ENCODE measurements around the gene F2RL2. TPM values are rescaled to one million over a fixed set of nuclear protein-coding genes. Genes with fewer than 3 reads are reported as not detected.
"Not testable (repeated sequence)": the region's sequence is repeated elsewhere in the genome, so short reads cannot be mapped to it uniquely, and the experiment has no call there.

F2RL2 gene
- total RNA-seq, 1 experiment from 2014 or later, result 24.2 TPM

DNA sequence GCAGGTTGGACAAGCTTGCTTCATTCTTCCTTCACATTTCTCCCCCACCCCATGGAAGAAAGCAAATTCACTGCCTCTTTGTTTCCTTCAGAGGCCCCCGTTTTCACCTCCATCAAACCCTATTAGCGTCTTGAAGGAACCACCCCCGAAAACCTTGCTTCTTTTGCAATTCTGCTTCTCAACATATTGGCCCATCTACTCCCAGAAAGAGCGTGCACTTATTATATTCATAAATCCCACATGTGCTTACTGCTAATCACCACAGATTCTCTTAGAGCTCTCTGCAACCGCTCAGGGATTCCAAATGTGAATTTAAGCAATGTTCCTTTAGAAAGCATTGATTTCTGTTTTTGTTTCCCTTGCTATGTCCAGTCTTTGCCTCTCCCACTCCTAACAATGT, 1.1 kb downstream of the F2RL2 start:
- DNase-seq (ENCODE audit: low read depth), result no peak

DNA sequence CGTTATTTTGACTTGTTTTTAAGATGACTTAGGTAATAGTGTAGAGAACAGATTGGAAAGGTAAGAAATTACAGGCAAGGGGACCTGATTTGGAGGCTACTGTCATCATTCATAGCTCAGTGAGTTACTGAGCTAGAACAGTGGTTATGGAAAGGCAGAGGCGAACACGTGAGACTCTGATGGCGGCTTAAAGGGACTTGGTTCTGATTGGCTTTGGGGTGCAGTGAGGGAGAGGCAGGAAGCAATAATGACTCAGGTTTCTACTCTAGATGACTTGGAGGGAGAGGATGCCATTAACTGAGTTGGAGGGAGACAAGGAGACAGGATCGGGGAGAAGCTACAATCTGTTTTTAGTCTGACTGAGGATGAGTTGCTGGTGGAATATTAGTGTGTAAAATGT, 3.0 kb downstream of the F2RL2 start:
- DNase-seq (ENCODE audit: low read depth), result peak; percentile 17

DNA sequence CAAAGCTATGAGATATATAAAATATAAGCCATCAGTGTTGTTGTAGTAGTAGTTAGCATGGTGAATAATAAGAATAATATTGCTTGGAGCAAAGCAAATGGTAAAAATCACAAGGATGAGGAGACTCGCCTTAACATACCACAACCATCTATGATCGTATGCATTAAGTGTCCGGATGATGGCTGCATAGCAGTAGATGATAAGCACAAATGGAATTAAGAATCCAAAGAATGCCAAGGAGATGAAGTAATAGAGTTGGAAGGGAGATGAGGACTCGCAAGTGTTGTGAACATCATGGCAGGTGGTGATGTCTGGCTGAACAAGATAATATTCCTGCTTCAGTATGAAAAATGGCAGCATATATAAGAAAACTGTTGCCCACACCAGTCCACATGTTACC, 5.5 kb downstream of the F2RL2 start:
- no peak for DNase-seq (ENCODE audit: low read depth)

DNA sequence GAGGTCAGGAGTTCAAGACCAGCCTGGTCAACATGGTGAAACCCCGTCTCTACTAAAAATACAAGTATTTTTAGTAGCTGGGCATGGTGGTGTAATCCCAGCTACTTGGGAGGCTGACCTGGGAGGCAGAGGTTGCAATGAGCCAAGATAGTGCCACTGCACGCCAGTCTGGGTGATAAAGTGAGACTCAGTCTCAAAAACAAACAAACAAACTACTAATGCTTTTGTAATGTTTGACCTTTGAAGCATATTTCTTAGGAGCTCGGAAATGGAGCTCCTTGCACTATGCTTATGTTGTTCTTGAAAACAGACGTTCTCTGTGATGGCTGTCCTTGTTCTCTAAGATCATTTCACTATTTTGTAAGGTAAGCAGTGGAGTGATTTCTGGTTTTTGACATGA, 6.0 kb downstream of the F2RL2 start:
- no peak for DNase-seq (ENCODE audit: low read depth)

DNA sequence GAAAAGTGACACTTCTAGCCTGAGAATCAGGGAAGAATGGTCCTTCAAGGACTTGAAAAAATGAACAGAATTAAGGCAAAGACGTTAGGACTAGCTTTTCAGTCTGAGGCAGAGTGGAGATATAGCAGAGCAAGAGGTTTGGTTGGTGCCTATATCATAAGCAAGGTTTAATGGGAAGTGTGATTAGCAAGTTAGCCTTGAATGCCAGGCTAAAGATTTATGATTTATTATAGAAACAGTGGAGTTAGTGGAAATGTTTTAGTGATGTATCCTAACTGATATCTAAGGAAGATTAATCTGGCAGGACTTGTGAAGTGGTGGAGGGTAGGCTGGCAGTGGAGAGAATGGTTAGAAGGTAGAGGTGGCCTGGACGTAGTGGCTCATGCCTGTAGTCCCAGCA, 7.0 kb downstream of the F2RL2 start:
- no peak for DNase-seq (ENCODE audit: low read depth)

DNA sequence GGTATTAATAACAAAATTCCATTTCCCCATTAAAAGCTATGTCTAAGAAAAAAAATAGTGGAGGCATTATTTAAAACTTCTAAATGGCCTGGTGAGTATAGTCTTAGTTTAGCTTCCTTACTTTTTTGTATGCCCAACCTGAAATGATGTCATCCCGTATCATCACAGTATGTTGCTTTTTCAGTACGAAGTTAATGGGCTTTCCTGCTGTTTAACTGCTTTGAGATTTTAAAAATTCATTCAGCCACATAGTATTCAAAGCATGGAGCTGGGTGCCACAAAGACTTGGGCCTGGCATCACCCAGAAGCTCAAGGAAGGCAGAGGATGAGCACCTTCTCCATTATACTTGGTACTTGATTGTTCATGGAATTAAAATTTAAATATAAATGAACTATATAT, 7.4 kb downstream of the F2RL2 start:
- no peak for DNase-seq (ENCODE audit: low read depth)

DNA sequence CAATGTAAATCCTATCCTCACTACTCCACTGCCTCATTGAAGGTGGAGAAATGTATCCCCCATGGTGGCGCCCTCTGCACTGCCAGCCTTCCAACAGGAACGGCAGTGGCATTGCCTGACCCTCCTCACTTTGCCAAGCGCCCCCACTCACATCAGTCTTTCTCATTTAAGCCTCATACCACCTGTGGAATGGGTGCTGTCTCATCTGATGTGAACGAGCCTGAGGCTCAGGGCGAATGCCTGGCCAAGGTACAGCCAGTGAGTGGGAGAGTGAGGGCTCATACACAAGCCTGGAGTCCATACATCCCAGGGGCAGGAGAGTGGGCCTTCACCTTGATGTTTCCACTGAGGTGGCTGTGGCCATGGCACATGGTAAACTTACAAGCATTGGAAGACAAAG, 10.3 kb downstream of the F2RL2 start:
- no peak for DNase-seq (ENCODE audit: low read depth)

DNA sequence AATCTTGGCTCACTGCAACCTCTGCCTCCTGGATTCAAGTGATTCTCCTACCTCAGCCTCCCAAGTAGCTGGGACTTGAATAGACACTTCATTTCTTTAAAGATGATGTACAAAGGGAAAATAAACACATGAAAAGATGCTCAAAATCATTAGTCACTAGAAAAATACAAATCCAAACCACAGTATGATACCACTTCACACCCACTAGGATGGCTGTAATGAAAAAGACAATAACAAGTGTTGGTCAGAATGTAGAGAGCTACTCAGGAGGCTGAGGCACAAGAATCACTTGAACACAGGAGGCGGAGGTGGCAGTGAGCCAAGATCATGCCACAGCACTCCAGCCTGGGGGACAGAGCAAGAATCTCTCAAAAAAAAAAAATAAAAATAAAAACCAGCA, 13.0 kb downstream of the F2RL2 start:
- no peak for DNase-seq (ENCODE audit: low read depth)

DNA sequence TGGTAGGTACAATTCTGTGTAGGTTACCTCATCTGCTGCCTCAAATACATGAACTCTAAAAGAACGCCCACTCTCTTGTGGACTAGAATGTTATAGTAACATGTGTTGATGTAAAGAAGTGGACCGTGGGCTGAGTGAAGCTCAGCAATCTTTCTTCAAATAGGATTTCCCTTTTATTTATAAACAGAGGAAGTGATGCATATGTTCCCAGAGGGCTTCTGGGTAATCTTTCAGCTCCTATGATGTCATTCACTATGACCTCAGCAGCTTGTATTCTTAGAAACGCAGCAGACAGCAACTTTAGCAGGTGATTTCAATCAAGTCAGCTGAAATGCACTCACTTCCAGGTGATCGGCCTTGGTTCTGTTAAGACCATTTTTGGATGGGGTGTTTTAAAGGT, 14.4 kb downstream of the F2RL2 start:
- no peak for DNase-seq (ENCODE audit: low read depth)

DNA sequence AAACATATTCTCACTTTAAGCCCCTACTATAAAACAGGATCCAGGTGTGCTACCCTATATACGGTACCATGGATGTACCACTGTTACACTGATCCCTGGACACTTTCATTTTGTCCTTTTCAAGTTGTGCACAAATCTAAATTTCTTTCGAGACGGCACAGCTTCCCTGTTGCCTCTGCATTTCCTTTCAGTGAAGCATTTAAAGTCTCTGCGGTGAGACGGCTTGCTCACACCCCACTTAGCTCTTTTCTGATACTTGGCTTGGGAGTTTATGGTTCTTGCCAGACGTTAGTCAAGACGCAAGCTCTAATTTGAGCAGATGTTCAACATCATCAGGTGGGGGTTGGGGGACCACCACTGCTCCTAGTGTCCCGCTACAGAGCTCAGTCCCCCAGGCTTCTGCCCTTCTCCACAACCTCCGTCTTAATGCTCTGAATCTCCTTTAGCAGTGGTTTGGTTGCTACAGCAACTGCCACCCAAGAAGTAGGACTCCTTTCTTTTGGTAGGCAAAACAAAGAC, 15.8 kb downstream of the F2RL2 start:
- no peak for DNase-seq (ENCODE audit: low read depth)

DNA sequence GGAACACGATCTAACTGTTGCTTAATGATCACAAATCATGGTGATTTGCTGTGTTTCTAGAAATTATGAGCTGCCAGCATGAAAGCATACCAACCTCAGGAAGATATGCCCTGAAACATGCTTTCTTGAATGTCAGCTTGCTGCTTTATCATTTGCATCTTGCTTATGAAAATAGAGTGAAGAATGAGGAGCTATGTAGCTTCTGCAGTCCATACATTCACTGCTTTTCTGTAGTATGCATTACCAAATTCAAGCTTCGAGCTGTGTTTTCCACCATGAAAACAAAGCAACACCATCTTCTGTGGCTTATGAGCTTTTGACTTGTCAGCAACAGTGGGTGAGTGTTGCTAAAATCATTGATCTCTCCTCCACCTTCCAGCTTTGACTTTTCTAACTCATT, 16.5 kb downstream of the F2RL2 start:
- DNase-seq (ENCODE audit: low read depth), result no peak

DNA sequence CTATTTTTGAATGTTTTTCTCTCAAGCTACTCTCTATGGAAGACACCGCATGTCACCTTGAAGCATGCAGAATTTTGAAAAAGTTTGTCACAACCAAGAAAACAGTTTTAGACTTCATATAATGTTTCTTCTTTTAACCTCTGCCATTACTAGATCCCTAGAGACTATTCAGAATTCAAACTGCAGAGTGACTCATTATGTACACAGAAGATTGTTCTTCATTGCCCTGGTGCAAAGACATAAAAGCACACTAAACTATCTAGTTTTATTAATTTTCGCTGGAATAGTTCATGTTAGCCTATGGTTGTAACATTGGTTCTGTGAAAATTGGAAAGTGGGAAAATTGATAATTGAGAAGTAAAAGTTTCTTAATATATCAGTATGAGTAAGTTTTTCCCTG, 18.4 kb downstream of the F2RL2 start:
- no peak for DNase-seq (ENCODE audit: low read depth)

DNA sequence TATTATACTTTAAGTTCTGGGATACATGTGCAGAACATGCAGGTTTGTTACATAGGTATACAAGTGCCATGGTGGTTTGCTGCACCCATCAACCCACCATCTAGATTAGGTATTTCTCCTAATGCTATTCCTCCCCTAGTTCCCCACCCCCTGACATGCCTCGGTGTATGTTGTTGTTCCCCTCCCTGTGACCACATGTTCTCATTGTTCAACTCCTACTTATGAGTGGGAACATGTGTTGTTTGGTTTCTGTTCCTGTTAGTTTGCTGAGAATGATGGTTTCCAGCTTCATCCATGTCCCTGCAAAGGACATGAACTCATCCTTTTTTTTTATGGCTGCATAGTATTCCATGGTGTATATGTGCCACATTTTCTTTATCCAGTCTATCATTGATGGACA, 19.2 kb downstream of the F2RL2 start:
- DNase-seq (ENCODE audit: low read depth), result not testable (repeated sequence)

DNA sequence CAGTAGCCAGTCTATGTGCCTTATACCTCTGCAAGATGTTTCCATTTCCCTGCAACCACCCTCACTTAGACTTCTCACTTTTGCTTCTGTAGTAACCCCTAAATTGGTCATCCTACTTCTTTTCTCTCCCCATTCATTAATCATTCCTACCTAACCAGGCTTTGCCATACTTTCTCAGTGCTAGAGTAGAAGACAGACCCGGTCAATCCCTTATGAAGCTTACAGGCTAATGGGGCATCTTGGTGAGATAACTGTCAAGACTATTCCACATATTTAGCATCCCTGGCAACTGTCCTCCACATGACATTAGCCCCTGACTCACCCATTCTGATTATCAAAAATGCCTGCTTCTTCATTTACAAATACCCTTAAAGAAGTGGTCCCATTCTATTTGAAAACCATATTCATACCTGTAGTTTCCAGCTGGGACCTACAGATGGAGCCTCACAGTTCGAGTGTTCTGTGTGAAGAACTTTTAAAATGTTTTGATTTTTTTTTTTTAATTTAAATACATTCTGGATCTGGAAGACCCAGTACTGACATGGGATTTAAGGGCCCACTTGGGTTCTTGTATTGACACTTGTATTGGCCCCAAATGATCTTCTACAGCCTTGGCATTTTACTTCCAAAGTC, 21.0 kb downstream of the F2RL2 start:
- no peak for DNase-seq (ENCODE audit: low read depth)

DNA sequence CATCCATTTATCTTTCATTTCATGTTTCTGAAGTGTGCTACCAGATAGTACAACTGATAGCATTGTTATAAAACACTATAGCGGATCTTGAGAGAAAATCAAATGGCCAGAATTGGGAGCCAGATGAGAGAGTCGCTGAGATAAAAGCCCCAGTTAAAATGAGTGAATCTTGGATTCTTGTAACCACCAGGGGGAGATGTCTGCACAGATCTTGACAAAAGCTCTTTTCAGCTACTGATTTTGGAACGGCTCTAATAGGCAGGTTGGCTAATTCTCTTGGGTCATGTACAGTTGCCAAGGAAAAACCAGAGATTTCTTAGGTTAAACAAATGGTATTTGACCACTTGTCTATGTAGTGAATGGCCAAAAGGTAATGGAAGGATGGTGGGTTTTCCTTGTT, 21.7 kb downstream of the F2RL2 start:
- DNase-seq (ENCODE audit: low read depth), result peak; percentile 66

DNA sequence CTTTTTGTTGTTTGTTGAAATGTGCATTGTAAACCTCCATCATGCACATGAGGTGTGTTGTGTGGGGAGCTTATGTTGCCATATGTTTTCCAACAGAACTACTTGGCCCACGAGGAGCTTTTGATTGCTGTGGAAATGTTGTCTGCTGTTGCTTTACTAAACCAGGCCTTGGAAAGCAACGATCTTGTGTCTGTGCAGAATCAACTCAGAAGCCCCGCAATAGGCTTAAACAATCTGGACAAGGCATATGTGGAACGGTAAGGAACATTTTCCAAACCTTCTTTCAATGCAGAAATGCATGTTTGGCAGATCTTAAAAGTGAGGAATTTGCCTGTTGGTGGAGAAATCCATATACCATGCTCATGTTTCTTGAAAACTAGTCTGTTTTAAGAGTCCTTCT, 22.5 kb downstream of the F2RL2 start:
- DNase-seq (ENCODE audit: low read depth), result no peak

DNA sequence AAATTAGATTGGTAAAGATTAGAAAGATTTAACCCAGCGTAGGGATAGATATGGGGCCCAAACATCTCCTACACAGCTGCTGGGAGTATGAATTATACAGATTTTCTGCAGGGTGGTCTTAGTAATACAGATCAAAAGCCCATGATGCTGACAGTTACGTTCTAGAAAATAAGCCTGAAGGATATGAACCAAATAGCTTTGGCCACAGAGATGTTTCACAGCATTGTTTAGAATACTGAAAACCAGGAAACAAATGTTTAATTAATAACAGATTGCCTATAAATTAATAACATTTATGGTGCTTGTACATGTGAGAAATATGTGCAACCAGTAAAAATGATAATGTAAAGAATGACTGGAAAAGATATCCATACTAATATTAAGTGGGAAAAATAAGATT, 24.7 kb downstream of the F2RL2 start:
- no peak for DNase-seq (ENCODE audit: low read depth)

DNA sequence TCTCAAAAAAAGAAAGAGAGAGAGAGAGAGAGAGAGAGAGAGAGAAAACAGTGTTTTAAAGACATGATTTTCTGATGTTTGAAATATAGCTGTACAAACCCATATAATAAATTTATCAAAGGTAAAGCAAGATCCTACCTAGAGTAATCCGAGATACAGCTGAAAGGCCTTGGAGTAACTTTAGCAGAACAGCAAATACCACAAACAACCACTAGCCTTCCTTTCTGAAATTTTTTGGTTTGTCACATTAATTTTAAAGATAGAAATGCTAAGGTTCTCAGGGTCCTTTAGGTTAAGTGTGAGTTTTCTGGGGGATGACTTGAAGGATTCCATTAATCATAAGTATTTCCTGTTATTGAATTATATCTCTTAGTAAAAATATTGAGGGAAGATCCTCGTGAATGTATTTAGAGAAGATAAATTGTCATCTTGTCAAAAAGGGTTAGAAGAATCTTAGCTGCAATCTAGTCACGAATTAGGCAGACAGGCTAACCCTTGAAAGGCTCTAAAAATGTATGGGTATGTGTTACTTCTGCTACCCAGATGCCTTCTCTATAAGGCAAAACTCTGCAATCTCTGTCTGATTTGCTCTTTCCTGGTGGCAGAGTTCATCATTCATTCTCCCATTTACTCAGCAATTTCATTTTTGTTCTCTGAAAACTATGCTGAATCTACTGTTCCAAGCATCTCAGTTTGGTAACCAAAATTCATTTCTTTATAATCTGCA, 27.3 kb downstream of the F2RL2 start:
- no peak for DNase-seq (ENCODE audit: low read depth)

DNA sequence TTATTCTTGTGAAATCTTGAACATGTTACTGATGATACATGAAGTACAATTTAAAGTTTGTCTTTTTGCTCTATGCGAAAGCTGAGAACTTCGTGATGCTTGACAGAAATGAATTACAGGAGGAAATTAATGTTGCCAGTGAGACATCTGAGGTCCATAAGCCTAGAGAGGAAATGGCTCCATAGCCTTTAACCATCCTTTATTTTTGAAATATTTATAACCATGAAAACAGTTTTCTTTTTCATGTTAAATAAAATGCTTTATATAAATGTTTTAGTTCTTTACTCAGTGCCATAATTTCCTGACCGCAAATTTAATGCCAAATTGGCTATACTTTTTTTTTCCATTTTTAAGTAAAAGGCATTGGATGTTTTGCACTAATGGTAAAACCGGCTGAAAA, 29.1 kb downstream of the F2RL2 start:
- no peak for DNase-seq (ENCODE audit: low read depth)

DNA sequence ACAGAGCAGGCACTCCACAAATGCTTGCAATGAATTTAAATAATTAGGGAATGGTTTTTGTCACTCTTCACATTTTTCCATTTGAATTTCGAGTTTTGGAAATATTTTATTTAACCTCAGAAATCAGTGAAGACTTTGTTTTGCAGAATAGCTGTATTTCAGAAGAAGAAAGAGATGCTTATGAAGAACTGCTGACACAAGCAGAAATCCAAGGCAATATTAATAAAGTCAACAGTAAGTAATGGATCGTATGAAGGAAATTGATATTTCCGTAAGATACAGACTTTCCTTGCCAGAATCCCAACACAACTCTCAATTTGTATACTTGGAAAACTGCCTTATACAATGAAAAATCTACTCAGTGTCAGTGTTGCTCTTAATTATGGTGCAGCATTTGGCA, 30.5 kb downstream of the F2RL2 start:
- DNase-seq (ENCODE audit: low read depth), result no peak

DNA sequence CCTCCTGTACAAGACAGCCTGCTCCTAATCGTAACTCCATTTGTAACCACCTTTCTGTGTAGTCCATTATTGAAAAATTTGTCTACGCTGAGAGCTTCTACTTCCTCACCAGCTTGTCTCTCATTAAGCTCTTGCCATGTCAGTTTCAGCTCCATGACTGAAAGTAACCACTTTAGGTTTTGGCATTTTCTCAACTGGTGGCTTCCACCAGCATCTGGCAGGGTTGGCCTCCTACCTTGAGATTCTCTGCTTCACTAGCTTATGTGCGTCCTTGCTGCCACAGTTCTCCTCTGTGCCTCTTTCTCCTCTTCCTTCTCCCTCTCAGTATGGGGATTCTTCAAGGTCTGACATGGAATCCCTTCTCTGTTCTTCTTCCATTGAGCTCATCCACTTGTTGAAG, 31.8 kb downstream of the F2RL2 start:
- DNase-seq (ENCODE audit: low read depth), result no peak

DNA sequence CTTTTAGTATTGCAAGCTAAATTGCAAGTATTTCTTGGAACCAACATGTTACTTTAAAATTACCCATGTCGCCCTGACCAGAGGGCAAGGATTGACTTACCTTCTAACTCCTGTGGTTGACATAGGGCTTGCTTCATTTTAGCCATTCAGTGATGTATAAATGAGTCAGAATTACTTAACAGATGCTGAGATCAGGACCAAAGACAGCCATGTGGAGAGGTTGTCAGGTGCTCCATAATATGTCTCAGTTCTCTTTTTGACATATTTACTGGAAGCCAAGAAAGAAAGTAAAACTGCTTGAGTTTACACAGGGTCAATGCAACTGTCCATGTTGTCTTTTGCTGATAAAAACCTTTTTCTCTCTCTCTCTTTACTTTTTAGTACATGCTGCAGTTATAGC, 33.2 kb downstream of the F2RL2 start:
- no peak for DNase-seq (ENCODE audit: low read depth)

DNA sequence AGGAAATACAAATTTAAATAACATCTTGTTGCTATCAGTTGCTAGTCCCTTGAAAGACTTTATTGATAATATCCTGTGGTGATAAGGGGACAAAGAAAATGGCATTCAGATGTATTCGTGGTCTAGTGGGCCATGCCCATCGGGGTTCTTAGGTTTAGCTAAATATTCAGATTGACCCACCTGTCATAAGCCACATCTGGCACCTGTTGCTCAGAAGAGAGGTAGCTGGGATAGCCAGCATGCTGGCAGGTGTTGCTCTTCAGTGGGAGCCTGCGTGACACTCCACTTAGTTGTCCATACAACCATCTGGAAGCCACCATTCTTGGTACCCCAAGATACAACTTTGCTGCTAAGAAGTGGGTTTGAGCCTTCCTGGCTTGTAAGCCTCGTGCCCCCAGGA, 36.7 kb downstream of the F2RL2 start:
- DNase-seq (ENCODE audit: low read depth), result no peak

DNA sequence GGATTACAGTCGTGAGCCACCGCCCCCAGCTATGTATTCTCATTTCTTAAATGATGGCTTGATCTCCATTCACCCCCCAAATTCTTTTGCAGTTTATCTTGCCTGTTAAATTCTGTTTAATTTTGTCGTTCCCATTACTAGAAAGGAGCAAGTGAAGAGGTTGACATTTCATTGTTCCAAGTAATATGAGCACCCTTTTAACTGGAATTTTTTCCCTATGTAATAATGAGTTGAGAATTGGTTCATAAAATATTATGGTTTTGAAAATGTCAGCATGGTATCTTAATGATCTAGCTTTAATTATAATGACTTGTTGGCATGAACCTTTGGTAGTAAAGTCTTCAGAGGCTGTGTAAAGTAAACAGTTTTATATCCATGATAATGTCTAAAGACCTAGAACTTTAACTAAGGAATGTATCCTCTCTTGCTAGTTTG, 37.4 kb downstream of the F2RL2 start:
- DNase-seq (ENCODE audit: low read depth), result no peak
